Motor neuron (in vitro differentiated cells): ENCODE results near the gene COLEC11. TPM values are rescaled to one million over a fixed set of nuclear protein-coding genes. Genes with fewer than 3 reads are reported as not detected.

Experiments
- ATAC-seq, 8 experiments: fragments of 200-7000 bp; cut with Tn5 transposase; replicated peaks in 6 of 8; 2 replicates each; pipeline ENCODE4 v1.8.0; 2021; ENCODE audit warnings: mild to moderate bottlenecking in 8 of 8, moderate library complexity in 8 of 8
- H3K27ac ChIP-seq, 2 donors: fragments of 250-450 bp; sonication (Bioruptor Pico); 2 replicates each; pipeline ENCODE4 v1.9.0; 2021; ENCODE audit warnings: antibody characterized with exemption in 2 of 2, mild to moderate bottlenecking in 2 of 2, moderate library complexity in 1 of 2
- H3K4me1 ChIP-seq, 2 donors: fragments of 250-450 bp; sonication (Bioruptor Pico); replicated peaks in 1 of 2; 2 replicates each; pipeline ENCODE4 v1.6.1; 2021; ENCODE audit warnings: antibody characterized with exemption in 2 of 2, mild to moderate bottlenecking in 2 of 2, moderate library complexity in 1 of 2
- H3K4me3 ChIP-seq, 5 donors: fragments of 250-450 bp; sonication (Bioruptor Pico); 2 replicates each; pipeline ENCODE4 v1.9.0; 2021; ENCODE audit warnings: antibody characterized with exemption in 5 of 5, mild to moderate bottlenecking in 5 of 5, moderate library complexity in 4 of 5
- WGBS, 10 experiments: fragments of 450-650 bp; shearing (Covaris generic); methylation state at CpG; one replicate each; pipeline ENCODE4 v1.0.0; 2022; 5-methylcytosine and 5-hydroxymethylcytosine counted together
- in situ Hi-C, 9 experiments: fragments of 400-800 bp; cut with MboI; loops; one replicate each; pipeline ENCODE4 v1.15.0; 2021; ENCODE audit warnings: low sequenced_read_pairs in 9 of 9, low pct_unique_long_range_greater_than_20kb in 2 of 9; ENCODE audit not compliant: unreplicated experiment in 9 of 9
- total RNA-seq, 8 experiments: library from RNA; unstranded; fragments of 300-600 nt; gene quantifications; 2 replicates each; pipeline versions ENCODE4 v1.2.3 to v1.2.4, GENCODE V29; 2022

COLEC11 gene
- total RNA-seq, 8 experiments from 2014 or later = 0.14 to 0.33 (median 0.21) TPM; not detected in 3

GRCh38 chr2:3642521-3643215 lies 47.8 kb downstream of the COLEC11 start:
- Histone ChIP-seq H3K4me3 (no peak overlapping the region), H3K4me1 (peaks cover under 1 to 2% of the 10 kb centered on the region in 2 donors), H3K27ac (no peak overlapping the region)
- WGBS, 10 experiments = 0 to 100% (median 82%) methylated on average over 1 to 9 of the region's 18 CpGs; no CpG with 5 or more reads in 4 of the 10 experiments
- ATAC-seq = peak in 1 of 8 experiments; percentile 16
- in situ Hi-C loops = no loop called here

GRCh38 chr2:3643371-3644245 lies 48.7 kb downstream of the COLEC11 start:
- no peak for ATAC-seq
- no peak overlapping the region for H3K4me3 ChIP-seq
- peaks cover 6 to 10% of the 10 kb centered on the region in 2 donors for H3K4me1 ChIP-seq
- in situ Hi-C loops = no loop called here
- no peak overlapping the region for H3K27ac ChIP-seq
- WGBS, 10 experiments = 88 to 100% (median 94%) methylated on average over 2 to 19 of the region's 48 CpGs; no CpG with 5 or more reads in 5 of the 10 experiments

GRCh38 chr2:3644246-3644525 lies 49.3 kb downstream of the COLEC11 start:
- Histone ChIP-seq H3K4me1 (peaks cover 6 to 11% of the 10 kb centered on the region in 2 donors), H3K4me3 (no peak overlapping the region), H3K27ac (no peak overlapping the region)
- ATAC-seq = no peak
- in situ Hi-C loops = no loop called here

- Histone ChIP-seq H3K4me3 (no peak overlapping the region), H3K27ac (no peak overlapping the region), H3K4me1 (peaks cover 9 to 17% of the 10 kb centered on the region in 2 donors)
- in situ Hi-C loops = no loop called here
- 20 to 100% (median 87%) methylated on average over 1 to 4 of the region's 15 CpGs; no CpG with 5 or more reads in 4 of the 10 experiments for WGBS, 10 experiments
- peak in 2 of 8 experiments; percentile 25 to 35 for ATAC-seq
Measured at GRCh38 chr2:3644891-3645605, 50.1 kb downstream of the COLEC11 start.

- Histone ChIP-seq H3K27ac (no peak overlapping the region), H3K4me1 (peaks cover 18 to 25% of the 10 kb centered on the region in 2 donors), H3K4me3 (no peak overlapping the region)
- in situ Hi-C loops = no loop called here
- WGBS, 10 experiments = 72 to 100% (median 80%) methylated on average over 2 to 6 of the region's 10 CpGs; no CpG with 5 or more reads in 4 of the 10 experiments
- no peak for ATAC-seq
Measured at GRCh38 chr2:3645745-3646389, 51.0 kb downstream of the COLEC11 start.

- ATAC-seq = no peak
- Histone ChIP-seq H3K27ac (no peak overlapping the region), H3K4me1 (peaks cover 19 to 27% of the 10 kb centered on the region in 2 donors), H3K4me3 (no peak overlapping the region)
- in situ Hi-C loops = no loop called here
- 60 to 100% (median 89%) methylated on average over 1 to 4 of the region's 8 CpGs; no CpG with 5 or more reads in 2 of the 10 experiments for WGBS, 10 experiments
Measured at GRCh38 chr2:3646446-3646845, 51.5 kb downstream of the COLEC11 start.

GRCh38 chr2:3647246-3647645 lies 52.3 kb downstream of the COLEC11 start:
- in situ Hi-C loops = no loop called here
- peaks cover 26 to 35% of the 10 kb centered on the region in 2 donors for H3K4me1 ChIP-seq
- H3K27ac ChIP-seq = no peak overlapping the region
- H3K4me3 ChIP-seq = no peak overlapping the region
- ATAC-seq = no peak
- WGBS, 10 experiments = 0 to 100% (median 42%) methylated on average over 1 to 2 of the region's 13 CpGs; no CpG with 5 or more reads in 7 of the 10 experiments

GRCh38 chr2:3647831-3648651 lies 53.1 kb downstream of the COLEC11 start:
- ATAC-seq = peak in 2 of 8 experiments; percentile 1 to 3
- Histone ChIP-seq H3K4me1 (peaks cover 33 to 43% of the 10 kb centered on the region in 2 donors), H3K27ac (peak overlapping the region; percentile 29 to 63), H3K4me3 (no peak overlapping the region)
- 0 to 100% (median 80%) methylated on average over 1 to 5 of the region's 14 CpGs; no CpG with 5 or more reads in 5 of the 10 experiments for WGBS, 10 experiments
- in situ Hi-C loops = no loop called here

- H3K4me3 ChIP-seq = no peak overlapping the region
- 30 to 100% (median 83%) methylated on average over 1 to 4 of the region's 20 CpGs; no CpG with 5 or more reads in 5 of the 10 experiments for WGBS, 10 experiments
- H3K4me1 ChIP-seq = peaks cover 33 to 43% of the 10 kb centered on the region in 2 donors
- H3K27ac ChIP-seq = peak overlapping the region in 1 of 2 donors; percentile 63
- in situ Hi-C loops = no loop called here
- ATAC-seq = no peak
Measured at GRCh38 chr2:3648652-3649177, 53.8 kb downstream of the COLEC11 start.

- Histone ChIP-seq H3K27ac (peak overlapping the region in 1 of 2 donors; percentile 82), H3K4me1 (peaks cover 41 to 45% of the 10 kb centered on the region in 2 donors), H3K4me3 (no peak overlapping the region)
- no peak for ATAC-seq
- in situ Hi-C loops = no loop called here
- 20 to 95% (median 40%) methylated on average over 1 to 6 of the region's 16 CpGs; no CpG with 5 or more reads in 7 of the 10 experiments for WGBS, 10 experiments
Measured at GRCh38 chr2:3649581-3649980, 54.7 kb downstream of the COLEC11 start.

- peak in 1 of 8 experiments; percentile 1 for ATAC-seq
- in situ Hi-C loops = no loop called here
- WGBS, 10 experiments = 0 to 84% (median 65%) methylated on average over 1 to 7 of the region's 20 CpGs; no CpG with 5 or more reads in 4 of the 10 experiments
- Histone ChIP-seq H3K27ac (peak overlapping the region; percentile 64 to 82), H3K4me3 (peak overlapping the region in 2 of 5 donors; percentile 10 to 13), H3K4me1 (peaks cover 46 to 50% of the 10 kb centered on the region in 2 donors)
Measured at GRCh38 chr2:3650140-3650920, 55.4 kb downstream of the COLEC11 start.
